GM18526 (cell line): ENCODE results near the gene TECTA.

ENCODE experiments used
- POLR2A ChIP-seq: IDR thresholded peaks from 3 replicates; pipeline ENCODE4 v1.6.1; 2011; ENCODE audit not compliant: insufficient read length; ENCODE audit errors: extremely low read depth

TECTA gene

DNA sequence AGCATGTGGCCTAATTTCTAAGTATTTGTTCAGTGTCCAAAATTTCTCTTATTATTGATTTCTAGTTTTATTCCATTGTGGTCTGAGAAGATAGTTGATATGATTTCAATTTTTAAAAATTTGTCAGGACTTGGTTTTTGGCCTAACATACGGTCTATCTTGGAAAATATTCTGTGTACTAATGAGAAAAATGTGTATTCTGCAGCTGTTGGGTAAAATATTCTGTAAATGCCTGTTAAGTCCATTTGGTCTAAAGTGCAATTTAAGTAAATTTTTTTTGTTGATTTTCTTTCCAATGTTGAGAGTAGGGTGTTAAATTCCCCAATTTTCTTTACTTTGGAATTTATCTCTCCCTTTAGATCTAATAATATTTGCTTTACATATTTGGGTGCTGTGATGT is 78.3 kb downstream of the TECTA start:
- TF ChIP-seq POLR2A: no peak

DNA sequence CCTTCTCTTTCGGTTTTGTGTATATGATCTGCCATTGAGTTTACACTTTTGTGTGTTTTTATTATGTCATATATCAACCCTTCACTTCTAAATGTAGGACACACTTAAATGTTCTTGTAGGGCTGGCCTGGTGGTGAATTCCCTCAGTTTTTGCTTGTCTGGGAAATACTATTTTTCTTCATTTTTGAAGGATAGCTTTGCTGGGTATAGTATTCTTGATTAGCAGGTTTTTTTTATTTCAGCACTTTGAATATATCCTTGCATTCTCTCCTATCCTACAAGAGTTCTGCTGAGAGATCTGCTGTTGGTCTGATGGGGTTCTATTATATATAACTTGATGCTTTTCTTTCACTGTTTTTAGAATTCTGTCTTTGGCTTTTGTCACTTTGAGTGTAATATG is 79.1 kb downstream of the TECTA start:
- no peak for TF ChIP-seq POLR2A

DNA sequence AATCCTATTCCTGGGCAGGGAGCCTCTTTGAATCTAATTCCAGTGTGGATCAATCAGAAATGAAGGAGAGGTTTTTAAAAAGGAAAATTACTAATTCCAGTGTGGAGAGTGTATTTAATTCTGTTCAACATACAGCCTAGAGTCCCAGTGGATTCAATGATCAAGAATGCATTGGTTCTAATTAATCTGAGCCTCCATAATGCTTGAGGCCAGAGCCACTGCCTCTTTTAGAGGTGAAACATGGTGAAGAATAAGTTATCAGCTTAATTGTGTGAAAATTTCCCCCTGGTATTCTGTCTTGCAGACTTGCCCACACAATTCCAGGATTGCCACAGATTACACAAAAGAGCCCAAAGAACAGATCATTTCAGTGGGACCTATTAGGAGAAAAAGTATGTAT is 87.7 kb downstream of the TECTA start:
- no peak for TF ChIP-seq POLR2A

DNA sequence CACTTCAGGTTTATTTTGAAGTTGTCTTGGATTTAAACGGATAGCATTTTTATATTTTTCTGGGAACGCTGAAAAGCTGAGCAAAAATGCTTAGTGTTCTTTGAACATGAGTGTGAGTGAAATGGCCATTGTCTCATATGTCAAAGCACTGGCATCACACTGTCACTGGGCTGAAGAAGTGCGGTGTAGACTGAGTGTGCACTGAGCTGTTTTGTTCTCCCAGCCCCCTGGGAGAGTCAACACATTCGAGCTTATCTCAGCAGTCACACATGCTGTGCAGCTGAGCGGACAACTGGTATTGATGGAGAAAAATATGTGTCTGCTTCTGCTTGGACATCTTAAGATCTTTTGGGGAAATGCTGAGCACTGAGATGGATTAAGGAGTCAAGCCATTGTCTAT is 90.8 kb downstream of the TECTA start:
- no peak for TF ChIP-seq POLR2A

DNA sequence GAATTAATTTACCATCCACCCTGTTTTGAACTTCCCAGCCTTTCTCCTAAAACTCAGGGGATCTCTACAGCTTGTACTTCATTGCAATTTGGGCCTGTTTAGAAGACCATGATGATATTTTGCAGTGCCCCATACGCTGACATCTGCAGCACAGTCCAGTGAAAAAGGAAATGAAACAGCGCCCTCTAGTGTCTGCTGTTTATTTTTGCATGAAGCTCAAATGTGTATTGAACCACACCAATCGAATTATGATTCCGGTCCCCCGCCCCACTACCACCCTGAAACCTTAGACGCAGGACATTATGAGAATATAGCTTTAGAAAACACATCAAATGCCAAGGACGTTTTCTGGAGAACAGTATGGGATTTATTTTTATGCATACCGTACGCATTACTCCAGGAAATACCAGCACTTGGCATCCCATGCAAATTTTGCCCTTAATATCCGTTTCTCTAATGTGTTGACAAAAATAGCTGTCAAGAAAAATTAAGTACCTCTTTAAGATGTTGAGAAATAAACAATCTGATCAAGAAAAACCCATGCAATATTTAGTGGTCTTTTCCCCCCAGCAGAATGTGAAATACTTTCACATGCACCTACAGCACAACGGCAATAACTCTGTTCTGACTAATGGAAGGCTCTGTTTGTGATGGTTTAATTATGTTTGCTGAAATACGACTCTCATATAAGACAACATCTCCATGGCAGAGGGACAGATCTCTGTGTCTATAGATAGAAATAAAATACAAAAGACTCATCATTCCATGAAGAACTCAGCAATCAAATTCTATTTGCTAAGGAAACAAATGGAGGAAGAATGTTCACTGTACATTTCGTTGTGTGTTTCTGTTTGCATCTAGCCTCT is 93.9 kb downstream of the TECTA start:
- TF ChIP-seq POLR2A: no peak

DNA sequence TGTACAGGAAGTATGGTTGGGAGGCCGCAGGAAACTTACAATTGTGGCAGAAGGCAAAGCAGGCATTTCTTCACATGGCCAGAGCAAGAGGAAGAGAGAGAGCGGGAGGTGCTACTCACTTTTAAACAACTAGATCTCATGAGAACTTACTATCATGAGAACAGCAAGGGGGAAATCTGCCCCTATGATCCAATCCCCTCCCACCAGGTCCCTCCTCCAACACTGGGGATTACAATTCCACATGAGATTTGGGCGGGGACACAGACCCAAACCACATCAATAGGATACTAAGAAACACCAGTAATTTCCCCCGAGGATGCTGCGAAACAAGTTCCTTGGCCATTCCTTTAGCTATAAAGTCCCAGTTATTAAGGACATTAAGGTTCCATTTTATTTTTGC is 97.4 kb downstream of the TECTA start:
- TF ChIP-seq POLR2A: no peak

DNA sequence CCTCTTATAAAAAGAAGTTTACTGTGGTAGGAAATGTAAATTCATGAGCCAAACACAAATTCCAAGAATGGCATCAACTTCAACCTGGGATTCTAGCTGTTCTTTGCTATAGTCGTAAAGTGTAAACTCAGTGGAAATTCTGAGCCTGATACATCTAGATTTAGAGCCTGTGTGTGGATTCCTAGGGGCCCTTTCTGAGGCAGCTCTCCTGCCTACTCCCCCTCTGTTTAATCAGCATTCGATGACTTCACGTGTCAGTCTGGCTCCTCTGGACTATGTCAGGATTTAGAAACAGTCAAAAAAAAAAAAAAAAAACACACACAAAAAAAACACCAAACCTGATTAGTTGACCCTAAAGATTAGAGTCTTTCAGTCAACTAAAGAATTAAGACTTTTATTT is 98.5 kb downstream of the TECTA start:
- no peak for TF ChIP-seq POLR2A

DNA sequence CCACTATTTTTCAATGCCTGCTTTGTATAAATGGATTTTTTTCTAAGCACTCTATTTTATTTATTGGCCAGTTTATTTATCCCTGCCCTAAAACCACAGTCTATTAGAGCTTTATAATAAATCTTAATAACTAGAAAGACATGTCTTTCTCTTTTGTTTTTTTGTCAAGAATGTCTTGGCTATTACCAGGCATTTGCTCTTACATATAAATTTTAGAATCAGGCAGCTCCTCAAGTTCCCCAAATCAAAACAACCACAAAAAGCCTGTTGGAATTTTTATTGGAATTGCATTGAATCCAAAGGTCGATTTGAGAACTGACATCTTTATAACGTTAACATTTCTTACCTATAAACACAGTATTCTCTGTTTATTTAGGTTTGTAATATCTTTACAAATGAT is 105.8 kb downstream of the TECTA start:
- TF ChIP-seq POLR2A: no peak

DNA sequence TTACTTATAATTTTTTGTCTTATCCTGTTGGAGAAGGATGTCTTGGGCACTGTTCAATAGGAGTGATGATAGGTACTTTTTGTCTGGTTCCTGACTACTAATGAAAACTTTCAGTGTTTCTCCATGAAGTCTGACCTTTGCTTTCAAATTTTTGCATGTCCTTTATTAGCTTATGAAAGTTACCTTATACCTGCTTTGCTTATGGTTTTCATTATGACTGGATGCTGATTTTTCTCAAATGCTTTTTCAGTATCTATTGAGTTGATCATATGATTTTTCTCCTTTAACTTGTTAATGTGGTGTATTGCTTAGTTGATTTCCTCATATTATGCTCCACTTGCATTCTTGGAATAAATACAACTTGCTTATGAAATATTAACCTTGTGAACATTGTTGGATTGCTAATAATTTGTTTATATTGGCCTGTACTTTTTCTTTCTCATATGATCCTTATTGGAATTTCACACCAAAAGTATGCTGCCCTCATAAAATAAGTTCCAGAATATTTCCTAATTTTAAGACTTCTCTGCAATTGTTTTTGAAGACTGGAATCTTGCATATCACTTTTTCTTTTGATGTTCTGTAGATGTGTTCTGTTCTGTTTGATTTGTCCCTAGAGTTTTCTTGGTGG is 106.6 kb downstream of the TECTA start:
- no peak for TF ChIP-seq POLR2A

DNA sequence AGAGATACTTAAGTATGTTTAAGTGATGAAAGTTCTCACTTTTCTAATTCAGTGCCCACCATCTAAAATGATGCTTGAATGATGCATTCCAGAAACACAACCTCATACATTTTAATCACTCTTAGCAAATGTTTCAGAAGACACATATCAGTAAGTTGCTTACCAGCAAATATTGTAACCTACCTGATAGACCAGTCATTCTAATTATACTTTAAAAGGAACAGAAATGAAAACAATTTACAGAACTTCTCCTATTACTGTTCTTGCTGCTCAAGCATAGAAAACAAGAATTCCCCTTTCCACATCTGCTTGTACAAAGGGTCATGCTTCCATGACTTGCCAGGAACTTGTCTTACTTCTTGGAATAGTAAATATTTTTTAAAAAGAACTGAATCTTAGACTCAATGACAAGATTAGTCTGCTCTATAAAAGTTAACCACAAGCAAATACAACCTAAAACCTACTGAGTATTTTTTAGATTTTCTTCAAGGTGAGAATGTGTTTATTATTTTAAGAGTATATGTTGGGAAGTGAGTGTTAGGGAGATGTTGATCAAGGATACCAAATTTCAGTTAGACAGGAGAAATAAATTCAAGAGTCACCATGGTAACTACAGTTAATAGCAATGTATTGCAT is 109.5 kb downstream of the TECTA start:
- no peak for TF ChIP-seq POLR2A

DNA sequence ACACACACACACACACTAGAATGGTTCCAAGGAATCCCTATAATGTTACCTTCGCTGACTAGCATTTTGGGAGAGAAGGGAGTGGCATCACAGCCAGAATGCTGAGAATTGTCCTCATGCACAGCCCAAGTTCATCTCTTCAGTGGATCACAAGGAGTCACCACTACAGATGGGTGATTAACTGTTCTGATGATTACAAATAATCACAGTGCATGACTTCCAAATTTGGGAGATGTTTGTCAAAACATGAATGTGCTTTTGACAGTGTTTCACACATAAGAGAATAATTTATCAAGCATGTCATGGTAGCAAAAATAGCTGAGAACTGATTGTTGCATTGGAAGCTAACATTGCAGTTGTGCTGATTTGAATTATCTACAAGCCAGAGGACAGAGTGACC is 110.6 kb downstream of the TECTA start:
- TF ChIP-seq POLR2A: no peak

DNA sequence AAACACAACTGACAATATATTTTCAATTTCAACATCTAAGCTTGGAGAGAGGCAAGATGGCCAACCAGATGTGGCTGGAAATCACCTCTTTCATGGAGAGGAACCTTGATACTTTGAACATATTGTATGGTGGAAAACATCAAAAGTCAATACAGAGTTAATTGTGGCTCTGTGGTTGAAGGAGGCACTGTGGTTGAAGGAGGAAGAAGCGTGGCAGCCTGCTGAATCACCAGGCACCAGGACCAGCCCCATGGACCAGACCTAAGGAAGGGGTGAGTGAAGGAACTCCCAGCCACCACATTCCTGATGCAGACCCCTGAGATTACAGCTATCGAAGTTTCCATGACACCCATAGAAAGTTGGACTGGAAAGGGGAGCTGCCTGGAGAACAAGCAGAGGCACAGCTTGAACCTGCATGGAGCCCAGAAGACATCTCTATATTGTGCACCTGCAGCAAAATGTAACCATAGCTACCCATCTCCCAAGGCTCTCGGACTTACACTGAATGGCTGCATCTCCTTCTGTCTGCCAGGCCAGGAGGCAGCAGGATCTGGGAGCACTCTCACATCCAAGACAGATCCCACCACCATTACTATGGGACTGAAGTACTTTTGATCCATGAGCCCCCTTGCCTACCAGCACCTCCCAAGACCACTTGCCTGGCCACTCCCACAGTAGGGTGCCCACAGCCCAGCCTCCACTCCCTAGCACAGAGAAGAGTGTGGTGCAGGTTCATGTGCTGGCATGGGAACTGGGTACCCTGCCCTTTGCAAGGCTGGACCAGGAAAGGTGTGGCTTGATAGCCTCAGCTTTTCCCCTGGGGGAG is 111.7 kb downstream of the TECTA start:
- no peak for TF ChIP-seq POLR2A

DNA sequence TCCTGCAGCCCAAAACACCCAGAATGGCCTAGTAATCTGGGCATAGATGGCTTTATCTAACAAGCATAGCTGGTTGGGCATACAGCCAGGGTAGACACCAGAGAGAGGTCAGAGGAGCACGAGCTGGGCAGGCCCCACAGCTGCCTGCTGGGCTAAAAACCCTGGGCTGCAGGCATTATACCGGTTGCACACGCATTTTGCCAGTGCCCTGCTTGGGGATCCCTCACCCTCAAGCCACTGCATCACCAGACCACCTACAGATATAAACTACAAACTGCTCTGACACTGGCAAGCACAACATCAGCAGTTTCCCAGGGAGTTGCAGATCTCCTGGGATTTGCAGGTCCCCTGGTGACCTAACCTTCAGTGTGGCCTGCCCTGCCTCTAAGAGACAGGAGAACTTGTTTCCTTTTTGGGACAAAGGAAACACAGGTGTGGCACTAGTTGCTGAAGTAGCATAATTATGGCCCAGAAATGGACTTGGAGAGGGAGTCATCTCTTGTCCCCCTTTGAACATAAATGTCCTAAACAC is 112.4 kb downstream of the TECTA start:
- no peak for TF ChIP-seq POLR2A

DNA sequence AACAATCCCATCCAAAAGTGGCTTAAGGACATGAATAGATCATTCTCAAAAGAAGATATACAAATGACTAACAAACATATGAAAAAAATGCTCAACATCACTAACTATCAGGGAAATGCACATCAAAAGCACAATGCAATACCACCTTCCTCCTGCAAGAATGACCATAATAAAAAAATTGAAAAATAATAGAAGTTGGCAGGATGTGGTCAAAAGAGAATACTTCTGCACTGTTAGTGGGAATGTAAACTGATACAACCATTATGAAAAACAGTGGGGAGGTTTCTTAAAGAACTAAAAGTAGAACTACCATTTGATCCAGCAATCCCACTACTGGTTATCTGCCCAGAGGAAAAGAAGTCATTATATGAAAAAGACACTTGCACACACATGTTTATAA is 113.8 kb downstream of the TECTA start:
- no peak for TF ChIP-seq POLR2A

DNA sequence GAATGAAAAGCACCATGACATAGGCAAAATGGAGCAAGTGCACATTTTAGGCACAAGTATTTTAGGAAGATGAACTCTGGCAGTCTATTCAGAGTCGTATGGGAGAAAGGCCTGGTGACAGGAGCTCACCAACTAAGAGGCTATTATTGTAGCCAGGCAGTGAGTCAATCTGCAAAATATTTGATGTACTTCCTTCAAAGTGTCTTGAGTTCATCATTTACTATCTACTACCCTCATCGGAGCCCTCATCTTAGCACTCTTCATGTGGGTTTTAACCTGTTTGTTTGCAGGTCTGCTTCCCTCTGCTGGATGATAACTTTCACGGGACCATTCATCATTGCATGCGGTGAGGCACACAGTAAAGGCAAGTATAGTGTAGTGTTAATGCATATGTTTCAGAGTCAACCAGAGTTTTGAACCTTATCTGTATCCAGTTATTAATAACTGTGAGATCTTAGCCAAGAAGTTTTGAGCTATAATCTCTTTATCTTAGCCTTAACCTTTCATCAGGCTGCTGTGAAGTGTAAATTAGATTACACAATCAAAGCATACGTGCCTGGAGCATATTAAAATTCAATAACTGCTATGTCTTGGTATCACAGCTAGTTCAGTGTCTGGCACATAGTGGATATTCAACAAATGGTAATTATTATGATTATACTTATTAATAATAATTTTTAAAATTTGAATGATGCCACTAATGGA is 120.6 kb downstream of the TECTA start:
- TF ChIP-seq POLR2A: no peak

DNA sequence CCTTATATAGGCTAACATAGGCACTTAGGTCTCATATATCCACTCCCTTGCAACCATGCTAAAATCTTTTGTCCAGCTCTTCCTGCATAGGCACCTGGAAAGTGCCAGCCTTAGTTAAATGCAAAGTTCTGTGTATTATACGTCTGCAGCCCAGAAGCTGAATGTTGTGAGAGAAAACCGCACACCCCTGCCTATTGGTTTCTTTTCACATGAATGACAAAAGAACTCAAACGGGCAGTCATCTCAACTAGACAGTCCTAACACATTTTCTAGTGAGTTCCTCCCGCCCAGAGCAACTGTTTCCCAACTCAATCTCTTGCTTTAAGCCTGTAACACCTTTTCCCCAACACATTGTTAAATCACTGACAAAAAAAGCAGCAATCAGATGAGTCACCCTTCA is 122.1 kb downstream of the TECTA start:
- TF ChIP-seq POLR2A: no peak
